Anterior cingulate cortex (tissue), 58 donors: ENCODE data around the gene ANKRD60.

Experiments used
- DNase-seq, 58 donors: peaks; one replicate each; lab custom pipeline; 2025; lab: John Stamatoyannopoulos, UW

Gene ANKRD60

GRCh38 chr20:58169450-58169849, 59.0 kb downstream of the ANKRD60 start:
- no peak for DNase-seq

GRCh38 chr20:58168843-58169242, 59.6 kb downstream of the ANKRD60 start:
- no peak for DNase-seq

GRCh38 chr20:58167759-58168158, 60.7 kb downstream of the ANKRD60 start:
- DNase-seq: no peak
